Measurements from ENCODE around the gene RIC1. TPM values are rescaled to one million over a fixed set of nuclear protein-coding genes. Genes with fewer than 3 reads are reported as not detected.

Gene RIC1
- total and polyA plus RNA-seq, 3 experiments from 2014 or later, result 6.3 to 15.0 (median 13.2) TPM

GRCh38 chr9:5787759-5788302, 158.9 kb downstream of the RIC1 start:
- Mint-ChIP-seq H3K4me3 (no peak overlapping the region), H3K27me3 (no peaks in the 10 kb centered on the region), H3K4me1 (peaks cover 14 to 31% (median 17%) of the 10 kb centered on the region in 3 donors), H3K27ac (peak overlapping the region in 6 of 8 donors; percentile 4 to 79 (median 64)), H3K36me3 (peaks cover 23 to 84% (median 40%) of the 10 kb centered on the region in 3 donors), H3K9me3 (peaks cover 0 to 6% (median 5%) of the 10 kb centered on the region in 5 donors)
- H3K27ac ChIP-seq (ENCODE audit: low read depth, low read length), result no peak overlapping the region
- POLR2A ChIA-PET, result no interaction called here
- H3K36me3 ChIP-seq (ENCODE audit: insufficient read depth, low read length), result peaks cover 18% of the 10 kb centered on the region
- H3K27me3 ChIP-seq (ENCODE audit: insufficient read depth, low read length, poor library complexity, severe bottlenecking), result no peaks in the 10 kb centered on the region
- H3K9me3 ChIP-seq (ENCODE audit: low read length), result no peaks in the 10 kb centered on the region
- peaks cover under 1% of the 10 kb centered on the region for H3K4me1 ChIP-seq (ENCODE audit: insufficient read depth, low read length)
- DNase-seq, result no peak
- H3K4me3 ChIP-seq (ENCODE audit: low read length), result no peak overlapping the region
- CTCF ChIA-PET, result no interaction called here

- no peak overlapping the region for H3K4me3 ChIP-seq (ENCODE audit: low read length)
- peaks cover 10 to 72% (median 31%) of the 10 kb centered on the region in 3 donors for H3K36me3 Mint-ChIP-seq
- peaks cover 17% of the 10 kb centered on the region for H3K4me1 ChIP-seq (ENCODE audit: insufficient read depth, low read length)
- peak overlapping the region in 1 of 7 donors; percentile 7 for H3K4me3 Mint-ChIP-seq
- no peak overlapping the region for H3K27ac Mint-ChIP-seq
- no peak for DNase-seq
- H3K27ac ChIP-seq (ENCODE audit: low read depth, low read length), result no peak overlapping the region
- ChIA-PET CTCF (no interaction called here), POLR2A (no interaction called here)
- no peaks in the 10 kb centered on the region for H3K27me3 Mint-ChIP-seq
- no peaks in the 10 kb centered on the region for H3K9me3 ChIP-seq (ENCODE audit: low read length)
- peaks cover 18% of the 10 kb centered on the region for H3K36me3 ChIP-seq (ENCODE audit: insufficient read depth, low read length)
- H3K9me3 Mint-ChIP-seq, result no peaks in the 10 kb centered on the region
- H3K4me1 Mint-ChIP-seq, result peaks cover 30 to 47% (median 32%) of the 10 kb centered on the region in 3 donors
- H3K27me3 ChIP-seq (ENCODE audit: insufficient read depth, low read length, poor library complexity, severe bottlenecking), result no peaks in the 10 kb centered on the region
Measured at GRCh38 chr9:5789489-5789888, 160.6 kb downstream of the RIC1 start.

DNA sequence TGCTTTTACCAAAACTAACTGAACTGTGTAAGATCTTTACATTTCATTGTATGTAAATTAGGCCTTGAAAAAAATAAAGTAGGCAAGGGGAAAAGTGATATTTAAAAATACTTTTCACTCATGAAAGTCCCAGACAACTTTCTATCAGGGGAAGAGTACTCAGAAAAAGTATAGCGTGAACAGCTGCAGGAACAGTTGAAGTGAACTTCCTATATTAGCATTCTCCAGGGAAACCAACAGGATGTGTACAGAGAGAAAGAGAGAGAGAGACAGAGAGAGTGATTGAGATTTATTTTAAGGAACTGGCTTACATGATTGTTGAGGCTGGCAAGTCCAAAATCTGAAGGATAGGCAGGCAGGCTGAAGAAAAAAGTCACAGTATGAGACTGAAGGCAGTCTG, 162.0 kb downstream of the RIC1 start:
- DNase-seq, result no peak
- H3K4me1 Mint-ChIP-seq, result peaks cover 37 to 56% (median 37%) of the 10 kb centered on the region in 3 donors
- Histone ChIP-seq H3K4me1 (ENCODE audit: insufficient read depth, low read length) (peaks cover 19% of the 10 kb centered on the region), H3K9me3 (ENCODE audit: low read length) (no peaks in the 10 kb centered on the region), H3K4me3 (ENCODE audit: low read length) (no peak overlapping the region), H3K27ac (ENCODE audit: low read depth, low read length) (no peak overlapping the region), H3K27me3 (ENCODE audit: insufficient read depth, low read length, poor library complexity, severe bottlenecking) (no peaks in the 10 kb centered on the region), H3K36me3 (ENCODE audit: insufficient read depth, low read length) (peaks cover 11% of the 10 kb centered on the region)
- H3K27me3 Mint-ChIP-seq, result no peaks in the 10 kb centered on the region
- CTCF ChIA-PET, result no interaction called here
- POLR2A ChIA-PET, result no interaction called here
- peak overlapping the region in 1 of 8 donors; percentile 5 for H3K27ac Mint-ChIP-seq
- H3K4me3 Mint-ChIP-seq, result no peak overlapping the region
- H3K36me3 Mint-ChIP-seq, result peaks cover 4 to 67% (median 22%) of the 10 kb centered on the region in 3 donors
- H3K9me3 Mint-ChIP-seq, result no peaks in the 10 kb centered on the region

- CTCF ChIA-PET, result no interaction called here
- Mint-ChIP-seq H3K9me3 (no peaks in the 10 kb centered on the region), H3K36me3 (peaks cover 9 to 66% (median 22%) of the 10 kb centered on the region in 3 donors)
Measured at GRCh38 chr9:5791870-5792269, 163.0 kb downstream of the RIC1 start.

GRCh38 chr9:5793812-5794211, 164.9 kb downstream of the RIC1 start:
- no peak overlapping the region for H3K27ac ChIP-seq (ENCODE audit: low read depth, low read length)
- CTCF ChIA-PET, result interaction anchor here (2.4 kb wide), 1 partner anchor 39 kb away, joined by 9 read pairs; the partner anchor contains the start of gene ERMP1
- H3K4me1 ChIP-seq (ENCODE audit: insufficient read depth, low read length), result peaks cover 19% of the 10 kb centered on the region
- Mint-ChIP-seq H3K36me3 (peaks cover 9 to 60% (median 22%) of the 10 kb centered on the region in 3 donors), H3K4me1 (peaks cover 36 to 47% (median 37%) of the 10 kb centered on the region in 3 donors), H3K27me3 (no peaks in the 10 kb centered on the region), H3K4me3 (peak overlapping the region in 3 of 7 donors; percentile 9 to 25 (median 16)), H3K27ac (peak overlapping the region in 5 of 8 donors; percentile 3 to 84 (median 48)), H3K9me3 (no peaks in the 10 kb centered on the region)
- POLR2A ChIA-PET, result interaction anchor here (0.5 kb wide), 1 partner anchor 38 kb away, joined by 3 read pairs; no protein-coding TSS in a partner anchor
- DNase-seq, result no peak
- H3K27me3 ChIP-seq (ENCODE audit: insufficient read depth, low read length, poor library complexity, severe bottlenecking), result no peaks in the 10 kb centered on the region
- no peaks in the 10 kb centered on the region for H3K9me3 ChIP-seq (ENCODE audit: low read length)
- H3K36me3 ChIP-seq (ENCODE audit: insufficient read depth, low read length), result peaks cover 6% of the 10 kb centered on the region
- no peak overlapping the region for H3K4me3 ChIP-seq (ENCODE audit: low read length)

More at GRCh38 chr9:5791870-5792269, 163.0 kb downstream of the RIC1 start:
- no peaks in the 10 kb centered on the region for H3K27me3 ChIP-seq (ENCODE audit: insufficient read depth, low read length, poor library complexity, severe bottlenecking)
- Mint-ChIP-seq H3K27me3 (no peaks in the 10 kb centered on the region), H3K27ac (peak overlapping the region in 2 of 8 donors; percentile 33 to 66), H3K4me1 (peaks cover 37 to 56% (median 37%) of the 10 kb centered on the region in 3 donors), H3K4me3 (no peak overlapping the region)
- H3K4me1 ChIP-seq (ENCODE audit: insufficient read depth, low read length), result peaks cover 19% of the 10 kb centered on the region
- POLR2A ChIA-PET, result no interaction called here
- no peak overlapping the region for H3K27ac ChIP-seq (ENCODE audit: low read depth, low read length)
- H3K9me3 ChIP-seq (ENCODE audit: low read length), result no peaks in the 10 kb centered on the region
- no peak for DNase-seq
- H3K4me3 ChIP-seq (ENCODE audit: low read length), result no peak overlapping the region
- peaks cover 8% of the 10 kb centered on the region for H3K36me3 ChIP-seq (ENCODE audit: insufficient read depth, low read length)

GRCh38 chr9:5796298-5796697, 167.4 kb downstream of the RIC1 start:
- Histone ChIP-seq H3K9me3 (ENCODE audit: low read length) (no peaks in the 10 kb centered on the region), H3K27ac (ENCODE audit: low read depth, low read length) (no peak overlapping the region), H3K27me3 (ENCODE audit: insufficient read depth, low read length, poor library complexity, severe bottlenecking) (no peaks in the 10 kb centered on the region), H3K4me3 (ENCODE audit: low read length) (no peak overlapping the region), H3K36me3 (ENCODE audit: insufficient read depth, low read length) (no peaks in the 10 kb centered on the region), H3K4me1 (ENCODE audit: insufficient read depth, low read length) (peaks cover 19% of the 10 kb centered on the region)
- POLR2A ChIA-PET, result no interaction called here
- Mint-ChIP-seq H3K4me1 (peaks cover 34 to 48% (median 38%) of the 10 kb centered on the region in 3 donors), H3K27me3 (no peaks in the 10 kb centered on the region), H3K9me3 (no peaks in the 10 kb centered on the region), H3K36me3 (peaks cover 5 to 55% (median 9%) of the 10 kb centered on the region in 3 donors), H3K4me3 (no peak overlapping the region), H3K27ac (peak overlapping the region in 3 of 8 donors; percentile 3 to 42 (median 8))
- CTCF ChIA-PET, result no interaction called here
- no peak for DNase-seq

DNA sequence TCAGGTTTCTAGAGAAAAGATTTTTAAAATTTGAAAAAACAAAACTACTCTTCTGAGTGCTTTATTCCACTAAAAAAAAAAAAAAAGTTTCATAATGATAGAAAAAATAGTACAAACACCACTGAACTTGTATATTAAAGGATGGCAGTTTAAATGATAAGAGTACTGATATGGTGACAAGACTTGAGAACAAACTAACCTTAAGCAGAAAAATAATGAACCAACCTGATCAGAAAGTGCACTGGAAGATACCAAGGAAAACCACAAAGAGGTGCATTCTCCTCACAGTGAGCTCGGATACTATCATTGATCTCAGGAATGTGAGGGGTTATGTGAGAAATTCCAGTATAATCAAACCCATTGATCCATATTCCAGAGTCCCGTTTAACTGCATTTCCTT, 169.7 kb downstream of the RIC1 start:
- Mint-ChIP-seq H3K36me3 (peaks cover 5 to 58% (median 7%) of the 10 kb centered on the region in 3 donors), H3K4me3 (no peak overlapping the region), H3K27me3 (no peaks in the 10 kb centered on the region), H3K9me3 (no peaks in the 10 kb centered on the region), H3K4me1 (peaks cover 26 to 36% (median 27%) of the 10 kb centered on the region in 3 donors), H3K27ac (no peak overlapping the region)
- H3K4me3 ChIP-seq (ENCODE audit: low read length), result no peak overlapping the region
- no peaks in the 10 kb centered on the region for H3K36me3 ChIP-seq (ENCODE audit: insufficient read depth, low read length)
- H3K4me1 ChIP-seq (ENCODE audit: insufficient read depth, low read length), result peaks cover 11% of the 10 kb centered on the region
- no peaks in the 10 kb centered on the region for H3K27me3 ChIP-seq (ENCODE audit: insufficient read depth, low read length, poor library complexity, severe bottlenecking)
- H3K27ac ChIP-seq (ENCODE audit: low read depth, low read length), result no peak overlapping the region
- ChIA-PET POLR2A (no interaction called here), CTCF (interaction anchor here (1.1 to 1.5 kb wide), 3 partner anchors 35 to 87 kb away, joined by 3 to 4 read pairs (median 3); partner anchors contain the start of gene ERMP1)
- no peaks in the 10 kb centered on the region for H3K9me3 ChIP-seq (ENCODE audit: low read length)
- no peak for DNase-seq

GRCh38 chr9:5799314-5799713, 170.4 kb downstream of the RIC1 start:
- Mint-ChIP-seq H3K27ac (peak overlapping the region in 1 of 8 donors; percentile 52), H3K27me3 (no peaks in the 10 kb centered on the region), H3K4me1 (peaks cover 19 to 29% (median 19%) of the 10 kb centered on the region in 3 donors), H3K9me3 (no peaks in the 10 kb centered on the region), H3K36me3 (peaks cover 5 to 57% (median 7%) of the 10 kb centered on the region in 3 donors), H3K4me3 (no peak overlapping the region)
- CTCF ChIA-PET, result interaction anchor here (1.1 to 1.3 kb wide), 2 partner anchors 34 to 44 kb away, joined by 3 read pairs; partner anchors contain the start of gene ERMP1
- Histone ChIP-seq H3K9me3 (ENCODE audit: low read length) (no peaks in the 10 kb centered on the region), H3K27ac (ENCODE audit: low read depth, low read length) (no peak overlapping the region), H3K4me3 (ENCODE audit: low read length) (no peak overlapping the region), H3K4me1 (ENCODE audit: insufficient read depth, low read length) (peaks cover 3% of the 10 kb centered on the region), H3K27me3 (ENCODE audit: insufficient read depth, low read length, poor library complexity, severe bottlenecking) (no peaks in the 10 kb centered on the region), H3K36me3 (ENCODE audit: insufficient read depth, low read length) (no peaks in the 10 kb centered on the region)
- DNase-seq, result no peak
- POLR2A ChIA-PET, result no interaction called here

Data from CD8-positive, alpha-beta memory T cell (primary cell).